ENCODE data around the gene MIEF2.

DNA sequence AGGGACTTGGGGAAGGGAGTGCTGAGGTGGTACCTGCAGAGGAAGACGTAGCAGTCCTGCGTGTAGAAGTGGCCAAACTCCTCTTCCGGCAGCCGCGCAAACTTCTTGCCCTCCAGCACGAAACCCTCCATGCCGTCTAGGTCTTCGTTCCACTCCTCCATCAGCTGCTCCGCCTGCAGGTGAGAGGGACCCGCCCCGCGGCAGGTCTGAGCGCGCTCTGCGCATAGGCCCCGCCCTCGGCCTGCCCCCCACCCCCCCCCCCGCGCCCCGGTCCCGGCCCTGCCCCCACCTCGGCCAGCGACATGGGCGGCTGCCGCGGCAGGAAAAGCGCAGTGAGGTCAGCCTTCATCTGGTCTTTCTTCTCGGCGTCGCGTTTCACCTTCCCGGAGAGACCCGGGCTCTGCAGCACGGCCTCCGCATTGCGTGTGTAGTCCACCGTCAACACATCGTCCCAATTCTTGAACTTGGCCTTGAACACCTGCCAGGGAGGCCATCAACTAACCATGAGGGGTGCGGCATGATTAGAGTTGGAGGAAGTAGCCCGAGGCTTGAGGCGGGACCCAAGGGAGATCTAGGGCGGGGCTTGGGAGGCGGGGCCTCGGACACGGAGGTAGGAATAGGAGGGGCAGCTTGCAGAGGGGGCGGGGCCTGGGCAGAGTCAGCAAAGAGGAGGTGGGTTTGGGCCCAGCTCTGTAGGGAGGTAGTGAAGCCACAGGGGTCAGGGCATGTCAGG, 13.4 kb upstream of the MIEF2 start:
- TF ChIP-seq, protein P1, sequence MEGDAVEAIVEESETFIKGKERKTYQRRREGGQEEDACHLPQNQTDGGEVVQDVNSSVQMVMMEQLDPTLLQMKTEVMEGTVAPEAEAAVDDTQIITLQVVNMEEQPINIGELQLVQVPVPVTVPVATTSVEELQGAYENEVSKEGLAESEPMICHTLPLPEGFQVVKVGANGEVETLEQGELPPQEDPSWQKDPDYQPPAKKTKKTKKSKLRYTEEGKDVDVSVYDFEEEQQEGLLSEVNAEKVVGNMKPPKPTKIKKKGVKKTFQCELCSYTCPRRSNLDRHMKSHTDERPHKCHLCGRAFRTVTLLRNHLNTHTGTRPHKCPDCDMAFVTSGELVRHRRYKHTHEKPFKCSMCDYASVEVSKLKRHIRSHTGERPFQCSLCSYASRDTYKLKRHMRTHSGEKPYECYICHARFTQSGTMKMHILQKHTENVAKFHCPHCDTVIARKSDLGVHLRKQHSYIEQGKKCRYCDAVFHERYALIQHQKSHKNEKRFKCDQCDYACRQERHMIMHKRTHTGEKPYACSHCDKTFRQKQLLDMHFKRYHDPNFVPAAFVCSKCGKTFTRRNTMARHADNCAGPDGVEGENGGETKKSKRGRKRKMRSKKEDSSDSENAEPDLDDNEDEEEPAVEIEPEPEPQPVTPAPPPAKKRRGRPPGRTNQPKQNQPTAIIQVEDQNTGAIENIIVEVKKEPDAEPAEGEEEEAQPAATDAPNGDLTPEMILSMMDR (IDR thresholded peaks at IDR 0.05): no peak
- no peak for TF ChIP-seq POLR2A (IDR thresholded peaks at IDR 0.05)
